BE2C (cell line): ENCODE data around the gene TRIP10.
"Not testable (repeated sequence)": the region's sequence is repeated elsewhere in the genome, so short reads cannot be mapped to it uniquely, and the experiment has no call there.

Source experiments
- DNase-seq: peaks from one replicate; pipeline ENCODE4 v3.0.0-alpha.2; 2020
- H3K27me3 ChIP-seq: fragments of 250-450 bp; sonication (Bioruptor Pico); 2 replicates; pipeline ENCODE4 v1.5.1; 2020; ENCODE audit warnings: mild to moderate bottlenecking
- H3K36me3 ChIP-seq: fragments of 250-450 bp; sonication (Bioruptor Pico); 2 replicates; pipeline ENCODE4 v1.5.1; 2020; ENCODE audit warnings: mild to moderate bottlenecking
- H3K4me1 ChIP-seq: fragments of 250-450 bp; sonication (Bioruptor Pico); 2 replicates; pipeline ENCODE4 v1.5.1; 2020
- H3K4me3 ChIP-seq: 2 replicates; pipeline ENCODE4 v1.5.1; 2011; ENCODE audit warnings: low read depth, low read length
- H3K9me3 ChIP-seq: fragments of 250-450 bp; sonication (Bioruptor Pico); 2 replicates; pipeline ENCODE4 v1.5.1; 2020
- CTCF ChIP-seq: IDR thresholded peaks from 2 replicates; pipeline ENCODE4 v1.5.1; 2012; ENCODE audit warnings: mild to moderate bottlenecking, low read depth, low read length

The TRIP10 gene

GRCh38 chr19:6705931-6706632, 33.4 kb upstream of the TRIP10 start:
- H3K9me3 ChIP-seq = no peaks in the 10 kb centered on the region
- no peak for DNase-seq
- H3K36me3 ChIP-seq = no peaks in the 10 kb centered on the region
- peaks cover 13% of the 10 kb centered on the region for H3K27me3 ChIP-seq
- H3K4me3 ChIP-seq = no peak overlapping the region
- no peaks in the 10 kb centered on the region for H3K4me1 ChIP-seq
- no peak for TF ChIP-seq CTCF

GRCh38 chr19:6706633-6706958, 32.9 kb upstream of the TRIP10 start:
- H3K4me1 ChIP-seq = no peaks in the 10 kb centered on the region
- no peak for DNase-seq
- no peak overlapping the region for H3K4me3 ChIP-seq
- TF ChIP-seq CTCF = no peak
- no peaks in the 10 kb centered on the region for H3K36me3 ChIP-seq
- no peaks in the 10 kb centered on the region for H3K9me3 ChIP-seq
- peaks cover 13% of the 10 kb centered on the region for H3K27me3 ChIP-seq

GRCh38 chr19:6707011-6707657, 32.3 kb upstream of the TRIP10 start:
- Histone ChIP-seq H3K4me3 (no peak overlapping the region), H3K4me1 (no peaks in the 10 kb centered on the region), H3K36me3 (no peaks in the 10 kb centered on the region), H3K27me3 (peaks cover 13% of the 10 kb centered on the region), H3K9me3 (no peaks in the 10 kb centered on the region)
- no peak for DNase-seq
- no peak for TF ChIP-seq CTCF

GRCh38 chr19:6707658-6708018, 31.8 kb upstream of the TRIP10 start:
- no peaks in the 10 kb centered on the region for H3K36me3 ChIP-seq
- no peak overlapping the region for H3K4me3 ChIP-seq
- no peak for DNase-seq
- H3K27me3 ChIP-seq = peaks cover 10% of the 10 kb centered on the region
- H3K9me3 ChIP-seq = no peaks in the 10 kb centered on the region
- no peak for TF ChIP-seq CTCF
- no peaks in the 10 kb centered on the region for H3K4me1 ChIP-seq

GRCh38 chr19:6708346-6708745, 31.1 kb upstream of the TRIP10 start:
- Histone ChIP-seq H3K4me3 (no peak overlapping the region), H3K27me3 (peaks cover 10% of the 10 kb centered on the region), H3K4me1 (no peaks in the 10 kb centered on the region), H3K9me3 (no peaks in the 10 kb centered on the region), H3K36me3 (no peaks in the 10 kb centered on the region)
- no peak for DNase-seq
- no peak for TF ChIP-seq CTCF

GRCh38 chr19:6708913-6709312, 30.6 kb upstream of the TRIP10 start:
- not testable (repeated sequence) for H3K36me3 ChIP-seq, DNase-seq, H3K4me3 ChIP-seq

More at GRCh38 chr19:6708913-6709312, 30.6 kb upstream of the TRIP10 start:
- not testable (repeated sequence) for H3K4me1 ChIP-seq, H3K9me3 ChIP-seq, H3K27me3 ChIP-seq
